GM12874 (cell line): ENCODE measurements around the gene VKORC1.

Experiments
- TF ChIP-seq, protein P1 (sequence below): IDR thresholded peaks from 2 replicates; pipeline ENCODE4 v1.5.1; 2011; ENCODE audit warnings: low read depth, mild to moderate bottlenecking, control low read depth, low read length, moderate library complexity; ENCODE audit not compliant: insufficient read depth

The VKORC1 gene

DNA sequence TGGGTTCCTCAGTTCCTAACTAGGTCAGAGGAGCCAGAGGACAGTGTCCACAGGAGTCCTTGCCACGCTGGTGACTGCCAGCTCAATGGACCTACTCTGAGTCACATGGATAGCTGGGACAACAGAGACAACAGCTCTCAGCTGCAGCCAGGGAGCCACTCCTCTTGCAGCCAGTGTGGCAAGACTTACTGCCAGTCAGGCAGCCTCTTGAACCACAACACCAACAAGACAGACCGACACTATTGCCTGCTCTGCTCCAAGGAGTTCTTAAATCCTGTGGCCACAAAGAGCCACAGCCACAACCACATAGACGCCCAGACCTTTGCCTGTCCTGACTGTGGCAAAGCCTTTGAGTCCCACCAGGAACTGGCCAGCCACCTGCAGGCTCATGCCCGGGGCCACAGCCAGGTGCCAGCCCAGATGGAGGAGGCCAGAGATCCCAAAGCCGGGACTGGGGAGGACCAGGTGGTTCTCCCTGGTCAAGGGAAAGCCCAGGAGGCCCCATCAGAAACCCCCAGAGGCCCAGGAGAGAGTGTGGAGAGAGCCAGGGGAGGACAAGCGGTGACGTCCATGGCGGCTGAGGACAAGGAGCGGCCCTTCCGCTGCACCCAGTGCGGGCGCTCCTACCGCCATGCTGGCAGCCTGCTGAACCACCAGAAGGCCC is 13.7 kb downstream of the VKORC1 start:
- TF ChIP-seq, protein P1, sequence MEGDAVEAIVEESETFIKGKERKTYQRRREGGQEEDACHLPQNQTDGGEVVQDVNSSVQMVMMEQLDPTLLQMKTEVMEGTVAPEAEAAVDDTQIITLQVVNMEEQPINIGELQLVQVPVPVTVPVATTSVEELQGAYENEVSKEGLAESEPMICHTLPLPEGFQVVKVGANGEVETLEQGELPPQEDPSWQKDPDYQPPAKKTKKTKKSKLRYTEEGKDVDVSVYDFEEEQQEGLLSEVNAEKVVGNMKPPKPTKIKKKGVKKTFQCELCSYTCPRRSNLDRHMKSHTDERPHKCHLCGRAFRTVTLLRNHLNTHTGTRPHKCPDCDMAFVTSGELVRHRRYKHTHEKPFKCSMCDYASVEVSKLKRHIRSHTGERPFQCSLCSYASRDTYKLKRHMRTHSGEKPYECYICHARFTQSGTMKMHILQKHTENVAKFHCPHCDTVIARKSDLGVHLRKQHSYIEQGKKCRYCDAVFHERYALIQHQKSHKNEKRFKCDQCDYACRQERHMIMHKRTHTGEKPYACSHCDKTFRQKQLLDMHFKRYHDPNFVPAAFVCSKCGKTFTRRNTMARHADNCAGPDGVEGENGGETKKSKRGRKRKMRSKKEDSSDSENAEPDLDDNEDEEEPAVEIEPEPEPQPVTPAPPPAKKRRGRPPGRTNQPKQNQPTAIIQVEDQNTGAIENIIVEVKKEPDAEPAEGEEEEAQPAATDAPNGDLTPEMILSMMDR: no peak

DNA sequence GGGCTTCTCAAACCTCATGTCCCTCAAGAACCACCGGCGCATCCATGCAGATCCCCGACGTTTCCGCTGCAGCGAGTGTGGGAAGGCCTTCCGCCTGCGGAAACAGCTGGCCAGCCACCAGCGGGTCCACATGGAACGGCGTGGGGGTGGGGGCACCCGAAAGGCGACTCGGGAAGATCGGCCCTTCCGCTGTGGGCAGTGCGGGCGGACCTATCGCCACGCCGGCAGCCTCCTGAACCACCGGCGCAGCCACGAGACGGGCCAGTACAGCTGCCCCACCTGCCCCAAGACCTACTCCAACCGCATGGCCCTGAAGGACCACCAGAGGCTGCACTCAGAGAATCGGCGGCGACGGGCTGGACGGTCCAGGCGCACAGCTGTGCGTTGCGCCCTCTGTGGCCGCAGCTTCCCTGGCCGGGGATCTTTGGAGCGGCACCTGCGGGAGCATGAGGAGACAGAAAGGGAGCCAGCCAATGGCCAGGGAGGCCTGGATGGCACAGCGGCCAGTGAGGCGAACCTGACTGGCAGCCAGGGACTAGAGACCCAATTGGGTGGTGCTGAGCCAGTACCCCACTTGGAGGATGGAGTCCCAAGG is 14.5 kb downstream of the VKORC1 start:
- TF ChIP-seq, protein P1: no peak

DNA sequence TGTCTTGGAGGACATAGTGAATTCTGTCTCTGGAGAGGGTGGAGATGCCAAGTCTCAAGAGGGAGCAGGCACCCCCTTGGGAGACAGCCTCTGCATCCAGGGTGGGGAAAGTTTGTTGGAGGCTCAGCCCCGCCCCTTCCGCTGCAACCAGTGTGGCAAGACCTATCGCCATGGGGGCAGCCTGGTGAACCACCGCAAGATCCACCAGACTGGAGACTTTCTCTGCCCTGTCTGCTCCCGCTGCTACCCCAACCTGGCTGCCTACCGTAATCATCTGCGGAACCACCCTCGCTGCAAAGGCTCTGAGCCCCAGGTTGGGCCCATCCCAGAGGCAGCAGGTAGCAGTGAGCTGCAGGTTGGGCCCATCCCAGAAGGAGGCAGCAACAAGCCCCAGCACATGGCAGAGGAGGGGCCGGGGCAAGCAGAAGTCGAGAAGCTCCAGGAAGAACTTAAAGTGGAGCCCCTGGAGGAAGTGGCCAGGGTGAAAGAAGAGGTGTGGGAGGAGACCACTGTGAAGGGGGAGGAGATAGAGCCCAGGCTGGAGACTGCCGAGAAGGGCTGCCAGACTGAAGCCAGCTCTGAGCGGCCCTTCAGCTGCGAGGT is 15.2 kb downstream of the VKORC1 start:
- TF ChIP-seq, protein P1: no peak

- TF ChIP-seq, protein P1: no peak
These were observed 15.8 kb downstream of the VKORC1 start for GRCh38 chr16:31078597-31079341.

DNA sequence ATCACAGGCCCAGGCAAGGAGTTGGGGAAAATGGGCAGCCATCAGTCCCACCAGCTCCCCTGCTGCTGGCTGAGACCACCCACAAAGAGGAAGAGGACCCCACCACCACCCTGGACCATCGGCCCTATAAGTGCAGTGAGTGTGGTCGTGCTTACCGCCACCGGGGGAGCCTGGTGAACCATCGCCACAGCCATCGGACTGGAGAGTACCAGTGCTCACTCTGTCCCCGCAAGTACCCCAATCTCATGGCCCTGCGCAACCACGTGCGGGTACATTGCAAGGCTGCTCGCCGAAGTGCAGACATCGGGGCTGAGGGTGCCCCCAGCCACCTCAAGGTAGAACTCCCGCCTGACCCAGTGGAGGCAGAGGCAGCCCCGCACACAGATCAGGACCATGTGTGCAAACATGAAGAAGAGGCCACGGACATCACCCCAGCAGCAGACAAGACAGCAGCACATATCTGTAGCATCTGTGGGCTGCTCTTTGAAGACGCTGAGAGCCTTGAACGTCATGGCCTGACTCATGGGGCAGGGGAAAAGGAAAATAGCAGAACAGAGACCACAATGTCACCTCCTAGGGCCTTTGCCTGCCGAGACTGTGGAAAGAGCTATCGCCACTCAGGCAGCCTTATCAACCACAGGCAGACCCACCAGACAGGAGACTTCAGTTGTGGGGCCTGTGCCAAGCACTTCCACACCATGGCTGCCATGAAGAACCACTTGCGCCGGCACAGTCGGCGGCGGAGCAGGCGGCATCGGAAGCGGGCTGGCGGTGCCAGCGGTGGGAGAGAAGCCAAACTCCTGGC is 16.8 kb downstream of the VKORC1 start:
- TF ChIP-seq, protein P1: no peak

GRCh38 chr16:31077024-31077423 is 17.6 kb downstream of the VKORC1 start:
- TF ChIP-seq, protein P1: no peak
